HFF-Myc (cell line): ENCODE data around the gene CFAP91.

Experiments used
- DNase-seq: peaks from one replicate; pipeline ENCODE4 v3.0.0-alpha.2; 2011; ENCODE audit warnings: low read depth; ENCODE audit errors: extremely low read depth
- H3K4me3 ChIP-seq: replicated peaks from 2 replicates; pipeline ENCODE4 v1.5.1; 2011; ENCODE audit warnings: low read depth, mild to moderate bottlenecking, control low read depth, low read length
- CTCF ChIP-seq: IDR thresholded peaks from 2 replicates; pipeline ENCODE4 v1.5.1; 2012; ENCODE audit warnings: mild to moderate bottlenecking, low read depth, low read length, control low read depth; ENCODE audit errors: missing control alignments

The CFAP91 gene

GRCh38 chr3:119729996-119730395, 27.2 kb downstream of the CFAP91 start:
- DNase-seq = no peak
- no peak overlapping the region for H3K4me3 ChIP-seq
- no peak for TF ChIP-seq CTCF

- H3K4me3 ChIP-seq = no peak overlapping the region
- no peak for TF ChIP-seq CTCF
- no peak for DNase-seq
Measured at GRCh38 chr3:119731560-119732343, 28.9 kb downstream of the CFAP91 start.

GRCh38 chr3:119733812-119734211, 31.0 kb downstream of the CFAP91 start:
- TF ChIP-seq CTCF = no peak
- no peak overlapping the region for H3K4me3 ChIP-seq
- no peak for DNase-seq

GRCh38 chr3:119738741-119739140, 35.9 kb downstream of the CFAP91 start:
- TF ChIP-seq CTCF = no peak
- no peak overlapping the region for H3K4me3 ChIP-seq
- no peak for DNase-seq

- TF ChIP-seq CTCF = no peak
- no peak for DNase-seq
- H3K4me3 ChIP-seq = no peak overlapping the region
Measured at GRCh38 chr3:119741657-119742590, 39.1 kb downstream of the CFAP91 start.

GRCh38 chr3:119743921-119744320, 41.1 kb downstream of the CFAP91 start:
- no peak for TF ChIP-seq CTCF
- DNase-seq = no peak
- H3K4me3 ChIP-seq = no peak overlapping the region
